HG03095 (cell line): ENCODE measurements around the gene PITPNM3.

ENCODE experiments used
- ATAC-seq: cut with Tn5 transposase; IDR thresholded peaks from one replicate; pipeline ENCODE4 v1.9.1; 2021; ENCODE audit warnings: moderate library complexity; ENCODE audit not compliant: unreplicated experiment

PITPNM3 gene

DNA sequence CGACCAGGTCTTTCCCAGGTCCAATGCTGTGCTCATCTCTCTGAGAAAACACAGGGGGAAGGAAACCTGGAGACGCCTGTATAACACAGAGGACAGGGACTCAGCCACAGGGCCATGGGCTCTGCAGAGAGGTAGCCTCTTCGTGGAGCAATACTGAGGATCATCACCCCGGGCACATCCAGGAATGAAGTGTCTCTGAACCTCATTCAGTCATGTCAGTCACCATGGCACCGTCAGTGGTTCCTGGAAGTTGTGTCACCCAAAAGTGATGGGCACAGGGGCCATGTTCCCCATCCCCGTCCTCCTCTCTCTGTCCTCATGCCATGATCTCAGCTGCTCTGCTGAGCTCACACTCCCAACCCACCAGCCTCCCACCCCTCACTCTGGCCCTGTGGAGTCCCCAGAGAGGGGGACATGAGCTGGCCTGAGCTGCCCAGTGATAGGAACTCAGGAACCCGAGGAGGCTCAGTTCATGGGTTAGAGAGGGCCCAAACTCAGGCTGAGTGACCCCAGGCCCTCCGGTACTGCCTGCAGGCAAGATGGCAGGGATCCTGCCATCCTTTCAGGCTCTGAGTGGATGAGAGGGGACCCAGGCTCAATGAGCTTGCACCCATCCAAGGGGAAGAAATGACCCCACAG, 53.4 kb downstream of the PITPNM3 start:
- ATAC-seq = no peak

DNA sequence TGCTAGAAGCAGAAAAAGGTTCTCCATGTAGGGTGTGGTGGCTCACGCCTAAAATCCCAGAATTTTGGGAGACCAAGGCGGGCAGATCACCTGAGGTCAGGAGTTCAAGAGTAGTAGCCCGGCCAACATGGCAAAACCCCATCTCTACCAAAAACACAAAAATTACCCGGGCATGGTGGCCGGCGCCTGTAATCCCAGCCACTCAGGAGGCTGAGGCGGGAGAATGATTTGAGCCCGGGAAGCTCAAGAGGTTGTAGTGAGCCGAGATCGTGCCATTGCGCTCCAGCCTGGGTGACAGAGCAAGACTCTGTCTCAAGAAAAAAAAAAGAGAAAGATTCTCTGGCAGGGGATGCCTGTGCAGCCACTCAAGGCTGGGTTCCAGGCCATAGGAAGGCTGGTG, 54.2 kb downstream of the PITPNM3 start:
- ATAC-seq = no peak

DNA sequence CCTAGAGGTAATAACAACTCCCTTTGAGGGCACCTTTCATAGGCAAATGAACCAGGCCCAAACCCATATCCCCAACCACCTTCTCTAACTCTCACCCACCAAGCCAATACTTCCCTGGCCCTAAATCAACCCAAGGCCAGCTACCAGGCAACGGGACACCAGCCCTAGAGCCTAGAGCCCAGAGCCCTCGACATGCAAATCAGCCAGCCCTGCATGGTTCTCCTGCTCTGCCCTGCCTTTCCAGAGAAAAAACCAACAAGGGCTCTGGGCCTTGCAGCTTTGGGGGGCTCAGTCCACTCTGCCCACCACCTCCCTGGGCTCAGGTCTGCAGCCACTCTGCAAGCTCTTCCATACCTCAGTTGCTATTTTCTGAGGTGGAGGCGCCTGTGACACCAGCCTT, 55.0 kb downstream of the PITPNM3 start:
- ATAC-seq = no peak

DNA sequence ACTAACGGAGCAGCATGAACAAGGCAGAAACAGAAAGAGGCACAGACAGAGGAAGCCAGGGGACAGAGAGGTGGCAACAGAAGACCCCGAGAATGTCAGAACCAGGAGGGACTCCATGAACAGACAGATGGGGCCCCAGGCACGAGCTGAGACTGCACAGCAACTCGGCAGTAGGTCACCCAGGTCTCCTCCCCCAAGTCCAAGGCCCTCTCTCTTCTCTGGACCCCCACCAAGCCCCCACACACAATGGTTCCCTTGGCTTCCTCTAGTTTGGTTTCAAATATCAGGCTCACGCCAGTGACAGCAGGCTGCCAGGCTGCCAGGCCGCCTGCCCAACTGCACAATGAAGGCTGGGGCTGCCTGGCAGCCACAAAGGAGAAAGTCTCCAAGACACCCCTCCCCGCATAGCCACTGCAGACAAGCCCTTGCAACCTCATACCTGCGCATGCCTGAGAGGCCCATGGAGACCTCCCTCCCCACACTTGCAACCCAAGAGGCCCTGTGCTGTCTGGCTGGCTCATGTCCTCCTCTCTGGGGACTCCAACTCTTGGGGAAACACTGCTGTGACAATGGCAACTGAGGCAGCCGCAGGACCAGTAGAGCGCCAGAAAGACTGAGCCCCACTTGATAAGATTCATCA, 57.3 kb downstream of the PITPNM3 start:
- no peak for ATAC-seq

DNA sequence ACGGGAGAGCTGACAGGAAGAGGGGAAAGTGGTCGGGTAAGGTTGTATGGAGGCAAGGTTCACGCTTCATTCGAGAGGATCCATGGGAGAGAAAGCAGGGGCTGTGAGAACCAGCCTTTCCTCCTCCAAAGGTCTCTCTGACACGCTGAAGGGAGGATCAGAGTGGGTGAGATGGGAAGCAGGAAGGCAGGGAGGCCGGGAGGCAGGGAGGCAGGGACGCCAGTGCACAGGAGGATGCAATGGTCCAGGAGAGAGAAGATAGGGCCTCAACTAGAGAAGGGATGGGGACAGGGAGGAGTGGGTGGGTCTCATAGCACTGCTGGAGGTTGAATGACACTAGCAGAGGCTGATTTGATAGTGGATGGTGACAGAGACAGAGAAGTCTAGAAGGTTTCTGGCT, 58.0 kb downstream of the PITPNM3 start:
- no peak for ATAC-seq

DNA sequence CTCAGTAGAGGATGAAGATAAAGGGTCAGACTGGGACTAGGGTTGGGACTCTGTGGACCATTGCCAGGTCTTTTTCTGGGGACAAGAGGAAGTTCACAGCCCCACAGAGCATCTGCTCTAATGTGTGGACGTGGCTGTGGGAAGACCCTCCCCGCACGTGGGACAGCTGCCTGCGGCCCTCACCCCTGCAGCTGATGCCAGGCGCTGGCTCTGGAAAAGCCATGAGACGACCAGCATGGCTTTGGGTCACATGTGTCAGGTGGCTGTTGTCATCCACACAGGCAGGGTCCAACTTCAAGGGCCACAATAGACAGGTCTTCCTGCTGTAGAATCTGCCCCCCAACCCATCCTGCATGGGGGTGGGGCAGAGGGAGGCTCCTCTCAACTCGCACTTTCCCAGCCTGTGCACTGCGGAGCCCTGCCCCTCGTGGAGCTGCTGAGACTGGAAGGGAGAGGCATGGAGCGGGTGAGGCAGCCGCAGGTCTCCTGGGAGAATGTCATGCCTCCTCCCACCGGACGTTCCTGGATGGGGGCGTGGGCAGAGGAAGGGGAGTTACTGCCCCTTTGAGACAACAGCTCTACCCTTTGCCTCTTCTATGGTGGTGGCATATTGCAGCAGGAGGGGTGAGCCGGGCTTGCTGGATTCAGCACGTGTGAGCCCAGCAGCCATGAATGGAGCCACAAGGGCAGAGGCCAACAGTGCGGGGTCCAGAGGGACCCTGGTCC, 58.7 kb downstream of the PITPNM3 start:
- ATAC-seq = no peak

DNA sequence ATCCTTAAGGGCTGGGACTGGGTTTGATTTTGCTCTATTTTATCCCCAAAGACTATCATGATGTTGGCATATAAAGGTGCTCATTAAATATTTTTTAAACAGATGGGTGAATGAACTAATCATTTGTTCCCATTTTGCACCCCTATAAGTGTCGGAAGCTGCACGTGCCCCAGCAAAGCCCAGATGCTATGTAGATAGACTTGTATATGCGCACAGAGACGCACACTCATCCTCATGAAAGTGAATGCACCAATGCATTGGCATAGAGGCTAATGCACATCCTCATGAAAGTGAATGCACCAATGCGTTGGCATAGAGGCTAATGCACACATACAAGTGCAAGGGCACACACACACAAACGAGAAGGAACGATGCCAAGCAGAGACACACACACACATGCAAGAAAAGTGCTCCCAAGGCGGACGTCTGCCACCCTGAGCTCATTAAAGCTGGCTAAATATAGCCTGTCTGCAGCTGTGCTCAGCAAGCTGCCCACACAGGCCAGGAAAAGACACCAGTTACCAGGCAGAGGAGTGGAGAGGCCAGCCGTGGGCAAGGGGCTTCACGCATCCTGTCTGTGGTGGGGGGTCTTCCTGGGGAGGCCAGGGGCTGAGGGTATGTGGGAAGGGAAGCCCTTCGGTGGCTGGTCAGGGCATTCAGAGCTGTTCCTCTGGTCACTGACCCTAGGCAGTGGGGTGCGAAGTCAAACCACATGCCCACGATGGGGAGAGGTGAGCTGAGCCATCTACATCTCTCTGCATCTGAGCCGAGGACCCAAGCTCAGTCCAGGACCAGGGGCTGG, 59.5 kb downstream of the PITPNM3 start:
- no peak for ATAC-seq

DNA sequence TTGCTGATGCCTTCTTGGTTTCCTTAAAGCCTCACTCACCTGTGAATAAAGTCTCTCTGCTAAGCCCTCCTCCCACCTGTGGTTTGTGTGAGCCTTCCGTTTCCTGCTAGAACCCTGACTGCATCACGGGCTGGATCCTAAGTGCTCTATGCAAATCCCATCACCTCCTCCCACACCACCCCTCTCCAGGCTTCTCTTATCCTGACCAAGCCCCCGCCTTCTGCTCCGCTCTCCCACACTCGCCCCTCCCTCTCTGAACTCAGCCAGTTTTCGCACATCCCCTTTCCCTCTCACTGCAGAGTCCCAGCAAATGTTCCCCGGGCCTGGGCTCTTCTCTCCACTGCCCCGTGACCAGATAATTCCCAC, 60.3 kb downstream of the PITPNM3 start:
- no peak for ATAC-seq

DNA sequence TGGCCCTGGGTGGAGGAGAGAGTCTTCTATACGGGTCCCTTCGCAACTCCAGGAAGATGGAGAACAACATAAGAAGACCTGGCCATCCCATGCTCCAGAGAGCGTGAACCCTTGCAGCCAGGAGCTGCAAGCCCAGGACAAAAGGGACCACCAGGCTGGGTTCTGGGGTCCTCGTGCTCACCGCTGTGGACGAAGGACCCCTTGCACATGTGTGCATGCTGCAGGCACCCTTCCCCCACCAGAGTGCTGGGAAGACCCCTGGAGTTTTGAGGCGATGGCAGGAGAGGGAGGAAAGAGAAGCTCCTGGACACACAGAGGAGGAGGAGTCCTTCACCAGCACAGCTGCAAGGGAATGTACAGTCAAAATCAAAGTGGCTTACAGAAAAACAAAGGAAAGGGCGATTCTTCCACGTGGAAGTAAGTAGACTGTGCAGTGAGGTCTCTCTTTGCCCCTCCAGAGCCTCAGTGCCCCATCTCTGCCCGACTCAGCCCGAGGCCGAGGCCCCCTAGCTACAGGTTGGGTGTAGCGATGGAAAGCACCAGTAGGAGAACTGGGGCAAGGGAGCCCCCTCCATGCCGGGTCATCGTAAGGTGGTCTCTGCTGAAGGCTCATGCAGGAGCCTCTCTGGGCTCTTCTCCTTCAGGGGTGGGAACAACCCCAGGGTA, 60.8 kb downstream of the PITPNM3 start:
- ATAC-seq = no peak

DNA sequence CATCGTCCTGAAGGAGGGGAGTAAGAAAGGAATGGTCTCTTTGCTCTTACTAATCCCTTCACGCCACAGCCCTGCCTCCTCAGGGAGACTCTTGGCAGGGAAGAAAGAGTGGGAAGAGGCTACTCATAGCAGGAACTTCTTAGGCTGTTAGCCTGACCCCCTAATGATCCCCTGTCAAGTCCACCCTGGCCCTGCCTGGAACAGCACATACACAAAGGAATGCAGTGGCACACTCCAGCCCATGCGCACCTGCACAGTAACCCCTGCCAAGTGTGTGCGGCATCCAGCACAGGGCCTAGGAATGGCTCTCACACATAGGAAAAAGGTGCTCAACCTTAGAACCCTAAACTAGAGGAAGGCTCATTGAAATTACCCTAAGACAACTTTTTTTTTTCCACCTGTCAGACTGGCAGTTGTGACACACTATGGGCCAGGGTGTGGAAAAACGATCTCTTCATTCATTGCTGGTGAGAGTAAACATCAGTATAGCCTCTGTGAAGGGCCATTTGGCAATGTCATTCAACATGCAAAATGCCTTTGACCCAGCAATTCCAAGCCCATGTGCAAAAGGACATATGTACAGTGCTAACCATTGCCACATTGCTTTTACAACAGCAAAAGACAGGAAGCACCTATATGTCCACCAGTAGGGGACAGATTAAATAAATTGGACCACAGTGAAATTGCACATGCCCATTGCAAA, 62.0 kb downstream of the PITPNM3 start:
- no peak for ATAC-seq

DNA sequence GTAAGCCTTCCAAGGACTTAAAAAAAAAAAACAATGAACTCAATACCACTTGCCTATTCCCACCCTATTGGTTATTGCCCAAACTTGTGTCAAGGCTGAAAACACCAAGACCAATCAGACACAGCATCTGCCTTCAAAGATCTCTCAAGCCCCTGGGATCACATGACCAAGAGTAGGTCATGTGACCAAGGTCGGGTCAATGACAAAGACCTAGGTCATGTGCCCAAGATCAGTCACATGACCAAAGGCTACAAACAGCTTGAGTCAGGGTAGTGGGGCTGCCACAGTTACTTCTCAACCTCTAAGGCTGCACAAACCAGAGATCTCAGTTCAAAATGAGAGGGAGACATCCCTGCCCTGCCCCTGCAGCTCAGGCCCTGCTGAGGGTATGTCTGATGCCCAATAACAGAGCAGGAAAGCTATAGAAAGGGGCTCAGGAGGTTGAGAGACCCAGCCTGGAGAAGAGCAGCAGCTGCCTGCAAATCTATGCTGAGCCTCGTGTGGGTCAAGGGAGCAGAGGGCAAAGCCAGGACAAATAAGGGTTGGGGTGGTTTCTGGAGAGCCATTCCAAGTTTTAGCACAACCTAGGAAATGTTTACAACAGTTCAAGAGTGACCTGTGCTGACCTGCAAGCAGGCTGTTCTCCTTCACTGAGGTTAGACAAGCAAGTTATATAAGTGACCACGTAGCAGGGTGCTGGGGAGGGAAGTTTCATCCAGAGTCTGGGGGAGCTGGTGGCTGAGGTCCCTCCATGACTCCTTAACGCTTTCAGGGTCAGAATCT, 63.3 kb downstream of the PITPNM3 start:
- ATAC-seq = no peak

DNA sequence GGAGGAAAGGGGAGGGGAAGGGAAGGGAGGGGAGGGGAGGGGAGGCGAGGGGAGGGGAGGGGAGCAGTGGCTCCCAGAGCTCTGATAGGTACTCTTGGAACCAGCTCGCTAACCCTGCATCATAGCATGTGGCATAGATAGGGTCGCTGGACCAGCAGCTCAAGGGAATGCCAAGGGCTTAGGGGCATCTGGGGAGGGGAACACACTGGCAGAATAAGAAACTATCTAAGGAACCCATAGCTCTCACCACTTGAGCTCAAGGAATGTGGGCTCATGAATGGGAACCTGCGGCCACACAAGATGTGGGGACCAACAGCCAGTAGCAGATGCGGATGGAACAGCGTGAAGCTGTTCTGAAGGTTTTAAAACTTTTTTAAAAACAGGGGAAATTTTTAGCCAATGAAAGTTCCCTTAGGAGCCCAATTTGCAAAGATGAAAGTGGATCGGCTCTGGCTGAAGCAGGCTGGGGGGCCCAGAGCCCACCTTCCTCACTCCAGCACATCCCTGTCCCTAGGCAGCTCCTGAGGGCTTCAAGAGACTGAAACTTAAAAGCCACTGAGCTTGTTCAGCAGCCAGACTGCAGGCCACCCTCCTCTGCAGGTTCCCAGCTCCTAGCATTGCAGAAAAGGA, 65.2 kb downstream of the PITPNM3 start:
- no peak for ATAC-seq

DNA sequence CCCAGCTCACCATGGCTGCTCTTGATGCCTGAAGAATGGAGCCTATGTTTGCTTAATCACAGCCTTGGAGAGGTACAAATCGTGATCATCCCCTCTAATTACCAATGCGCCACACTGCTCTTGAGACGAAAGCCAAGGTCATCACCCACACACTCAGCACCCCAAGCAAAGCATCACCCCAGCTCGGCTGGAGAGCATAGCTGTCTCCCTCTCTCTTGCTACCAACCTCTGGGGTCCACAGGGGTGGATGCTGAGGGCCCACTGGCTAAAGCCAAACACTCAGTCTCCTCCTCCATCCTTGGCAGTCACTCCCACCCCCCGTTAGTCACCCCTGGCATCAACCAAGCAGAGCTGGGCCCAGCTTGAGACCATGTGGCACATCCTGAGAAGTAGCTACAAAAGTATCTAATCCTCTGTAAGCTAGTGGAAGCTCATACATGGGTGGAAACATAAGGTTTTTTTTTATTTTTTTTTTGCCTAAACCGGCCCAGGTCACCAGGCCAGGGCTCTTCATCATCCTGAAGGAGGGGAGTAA, 67.3 kb downstream of the PITPNM3 start:
- ATAC-seq = no peak

DNA sequence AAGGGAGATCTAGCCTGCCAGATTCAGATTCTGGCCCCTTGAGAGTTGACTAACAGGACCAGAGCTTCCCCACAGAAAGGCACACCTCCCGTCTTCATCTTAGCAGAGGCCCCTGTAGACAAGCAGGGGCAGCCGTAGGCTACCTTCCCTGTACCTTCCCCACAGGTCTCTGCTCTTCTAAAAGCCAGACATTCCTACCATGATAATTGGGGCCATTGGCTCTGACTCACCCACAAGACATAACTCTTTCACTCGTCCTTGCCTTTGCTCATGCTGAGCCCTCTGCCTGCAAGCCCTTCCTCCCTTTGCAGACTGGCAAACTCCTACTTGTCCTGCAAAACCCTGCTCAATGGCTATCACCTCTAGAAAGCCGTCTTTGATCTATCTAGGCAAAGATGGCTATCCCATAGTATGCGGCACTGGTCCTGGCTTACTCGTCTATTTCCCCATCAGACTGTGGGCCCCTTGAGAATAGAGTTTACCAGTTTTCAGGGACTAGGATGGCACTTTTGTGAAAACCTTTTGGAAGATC, 68.3 kb downstream of the PITPNM3 start:
- ATAC-seq = no peak

DNA sequence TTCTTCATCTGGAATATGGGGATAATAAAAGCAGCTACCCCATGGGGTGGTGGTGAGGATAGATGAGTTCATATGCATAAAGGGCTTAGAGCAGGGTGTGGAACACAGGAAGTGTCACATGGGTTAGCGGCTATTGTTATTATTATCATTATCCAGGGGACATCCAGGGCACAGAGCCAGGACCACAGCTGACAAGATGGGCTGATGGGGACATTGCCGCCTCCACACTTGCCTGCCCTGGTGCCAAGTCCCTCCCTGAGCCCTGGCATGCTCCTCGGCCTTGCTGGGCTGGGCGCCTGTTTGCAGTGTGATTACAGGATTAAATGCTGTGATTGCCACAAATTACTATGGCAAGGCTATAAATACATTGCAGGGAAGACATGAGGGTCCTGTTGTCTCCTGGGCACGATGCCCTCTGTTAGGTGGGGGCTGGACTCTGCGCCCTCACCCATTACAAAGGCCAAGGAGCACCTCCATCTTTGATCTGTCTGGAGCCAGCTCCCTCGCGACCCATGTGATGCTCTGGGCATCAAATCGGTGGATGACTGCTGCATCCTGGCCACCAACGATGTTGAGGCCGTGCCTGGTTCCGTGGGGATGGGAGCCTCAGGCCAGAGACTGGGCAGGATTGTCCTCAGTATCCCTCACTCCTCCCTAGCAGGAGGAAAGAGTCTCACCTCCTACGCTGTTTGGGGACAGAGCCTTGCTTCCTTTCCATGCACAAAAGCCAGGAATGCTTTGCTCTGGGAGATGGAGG, 68.9 kb downstream of the PITPNM3 start:
- no peak for ATAC-seq

DNA sequence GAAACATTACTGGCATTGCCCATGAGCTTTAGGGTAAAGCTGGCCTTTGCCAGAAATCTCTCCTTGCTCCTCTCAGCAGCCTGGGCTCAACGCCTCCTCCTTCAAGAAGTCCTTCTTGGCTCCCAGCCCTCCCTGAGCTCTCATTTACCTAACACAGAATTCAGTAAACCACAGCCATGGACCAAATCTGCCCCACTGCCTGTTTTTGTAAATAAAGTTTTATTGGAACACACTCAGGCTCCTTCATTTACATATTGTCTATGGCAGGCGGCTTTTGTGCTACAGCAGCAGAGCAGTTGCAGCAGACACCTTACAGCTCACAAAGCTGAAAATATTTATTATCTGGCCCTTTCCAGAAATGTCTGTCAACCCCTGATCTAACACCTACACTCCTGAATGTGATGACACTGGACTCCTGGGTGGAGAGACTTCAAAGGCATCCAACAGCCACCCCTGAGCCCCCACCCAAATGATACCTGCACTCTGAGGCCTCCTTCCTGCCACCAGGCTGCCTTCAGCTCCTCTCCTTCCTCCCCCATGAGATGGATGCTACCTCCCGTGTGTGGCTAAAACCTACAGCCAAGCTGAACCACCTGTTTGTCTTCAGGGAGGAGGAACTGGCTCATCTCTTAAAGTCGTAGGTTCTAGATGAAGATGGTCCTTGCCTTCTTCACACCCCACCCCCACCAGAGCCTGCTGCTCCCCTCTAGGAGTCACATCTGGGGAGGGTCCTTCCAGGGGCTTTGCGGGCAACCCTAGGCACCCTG, 70.5 kb downstream of the PITPNM3 start:
- no peak for ATAC-seq

DNA sequence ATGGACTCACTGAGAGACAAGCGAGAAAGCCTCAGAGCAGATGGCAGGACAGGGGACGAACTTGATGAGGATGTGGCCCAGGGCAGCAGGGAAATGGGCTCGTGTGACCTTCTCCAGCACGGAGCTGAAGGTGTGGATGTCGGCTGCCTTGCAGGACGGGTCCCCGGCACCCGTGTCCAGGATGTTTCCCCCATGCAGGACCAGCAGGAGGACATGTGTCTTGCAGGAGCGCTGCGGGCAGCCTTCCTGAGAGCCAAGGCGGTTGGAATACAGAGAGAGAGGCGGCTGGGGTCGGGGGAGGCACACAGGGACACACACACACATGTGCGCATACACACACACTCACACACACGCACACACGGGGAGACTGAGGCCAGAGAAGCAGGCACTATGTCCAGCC, 72.8 kb downstream of the PITPNM3 start:
- no peak for ATAC-seq
